Head of caudate nucleus (tissue), 42 donors: ENCODE data around the gene UIMC1.
A peak's percentile ranks its signal among the peaks of the same experiment; 100 is the strongest.

Experiments used
- DNase-seq, 42 donors: peaks; one replicate each; pipeline versions ENCODE4 v3.0.0 to v3.0.0-alpha.2; 2020 to 2021; ENCODE audit warnings: mixed read lengths in 7 of 42
- intact Hi-C: fragments of 100-400 bp; cut with DNase I; formaldehyde crosslinking; loops from one replicate; pipeline ENCODE4 v1.15.0; 2022

Gene UIMC1

DNA sequence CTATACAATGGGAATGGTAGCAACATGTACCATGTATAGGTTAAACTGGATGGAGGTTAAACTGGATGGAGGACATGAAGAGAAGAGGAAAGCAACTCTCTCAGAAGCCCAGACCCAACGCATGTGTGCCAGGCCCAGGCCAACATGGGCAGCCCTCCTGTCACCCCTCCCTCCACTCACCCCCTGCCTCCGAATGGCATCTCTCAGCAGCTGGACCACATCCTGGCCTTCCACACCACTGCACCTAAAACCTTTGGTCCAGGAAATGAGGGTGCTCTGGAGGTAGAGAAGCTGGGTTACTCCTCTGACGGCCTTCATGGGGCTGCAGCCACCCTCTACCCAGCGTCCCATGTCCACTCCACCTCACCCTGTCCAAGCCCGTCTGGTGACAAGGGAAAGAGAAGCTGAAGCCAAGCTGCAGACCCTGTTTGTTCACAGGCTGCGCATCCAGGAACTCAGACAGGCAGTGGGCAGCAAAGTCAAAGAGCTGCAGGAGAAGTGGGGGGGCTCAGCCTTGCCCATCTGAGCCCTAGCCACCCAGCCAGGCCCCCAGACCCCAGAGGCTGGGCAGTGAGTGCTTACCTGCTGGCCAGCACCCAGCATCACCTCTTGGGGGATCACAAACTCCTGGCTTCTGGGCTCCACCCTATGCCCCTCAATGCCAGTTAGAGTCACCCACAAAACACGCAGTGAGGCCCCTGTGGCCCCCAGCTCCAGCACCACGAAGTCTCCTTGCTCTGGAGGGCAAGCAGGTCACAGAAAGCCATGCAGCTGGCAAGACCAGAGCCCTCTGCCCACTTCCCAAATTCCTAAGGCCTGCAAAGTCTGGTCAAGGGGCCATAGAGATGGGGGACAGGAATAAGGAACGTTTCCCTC, 115.9 kb downstream of the UIMC1 start:
- DNase-seq, result peak in 2 of 42 donors; percentile 5 to 14
- intact Hi-C loops, result no loop called here

DNA sequence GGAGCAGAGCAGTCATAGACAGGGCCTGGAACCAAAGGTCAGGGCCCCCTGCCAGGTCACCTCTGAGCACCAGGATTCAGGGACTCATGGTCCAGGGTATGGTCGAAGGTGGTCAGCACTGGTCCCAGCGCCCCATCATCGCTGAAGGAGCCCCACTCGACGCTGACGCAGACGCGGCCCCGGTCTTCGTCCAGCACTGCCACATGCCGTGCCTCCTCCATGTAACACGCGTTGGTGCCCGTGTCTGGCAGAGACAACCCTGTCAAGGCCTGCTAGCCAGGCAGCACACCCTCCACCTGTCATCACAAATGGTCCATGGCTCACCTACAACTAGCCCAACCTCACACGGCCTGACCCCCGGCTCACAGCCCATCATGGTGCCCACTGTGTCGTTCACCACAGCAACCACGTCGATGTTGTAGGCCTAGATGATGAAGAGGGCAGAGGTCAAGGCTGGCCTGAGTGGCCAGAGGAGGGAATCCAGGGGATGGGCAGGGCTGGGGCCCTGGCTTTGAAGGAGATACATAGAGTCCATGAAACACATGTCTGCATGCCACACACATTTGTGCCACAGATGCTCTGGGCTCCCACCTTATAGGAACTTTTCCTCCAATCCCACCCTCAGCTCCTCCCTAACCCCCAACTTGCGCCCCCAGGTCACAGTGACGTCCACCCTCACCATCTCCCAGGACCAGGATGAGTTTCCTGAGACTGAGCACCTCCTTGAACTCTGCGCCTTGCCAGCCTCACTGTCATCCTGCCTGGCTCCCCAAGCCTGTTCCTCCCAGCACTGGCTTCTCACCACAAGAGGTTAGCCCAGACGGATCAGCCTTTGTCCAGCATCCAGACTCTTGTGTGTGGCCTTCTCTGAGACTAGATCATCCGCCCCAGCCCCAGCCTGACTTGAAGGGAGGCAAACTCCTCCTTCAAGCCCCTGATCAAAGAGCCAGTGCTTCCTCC, 117.0 kb downstream of the UIMC1 start:
- peak in 3 of 42 donors; percentile 9 to 25 (median 15) for DNase-seq
- intact Hi-C loops, result no loop called here

DNA sequence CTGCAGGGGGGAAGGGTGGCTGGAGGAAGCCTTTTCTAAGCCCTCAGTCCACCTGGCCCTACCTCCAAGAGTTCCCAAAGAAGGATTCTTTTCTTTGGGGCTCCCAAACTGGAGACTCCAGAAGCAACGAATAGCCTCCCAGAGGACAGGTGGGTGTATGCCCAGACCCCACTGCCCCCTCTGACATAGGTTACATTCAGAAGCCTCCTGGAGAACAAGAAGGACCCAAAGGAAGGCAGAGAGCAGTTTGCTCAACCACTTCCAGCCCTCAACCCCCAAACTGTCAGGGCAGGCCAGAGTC, 117.8 kb downstream of the UIMC1 start:
- intact Hi-C loops, result no loop called here
- peak in 2 of 42 donors; percentile 4 to 30 for DNase-seq

DNA sequence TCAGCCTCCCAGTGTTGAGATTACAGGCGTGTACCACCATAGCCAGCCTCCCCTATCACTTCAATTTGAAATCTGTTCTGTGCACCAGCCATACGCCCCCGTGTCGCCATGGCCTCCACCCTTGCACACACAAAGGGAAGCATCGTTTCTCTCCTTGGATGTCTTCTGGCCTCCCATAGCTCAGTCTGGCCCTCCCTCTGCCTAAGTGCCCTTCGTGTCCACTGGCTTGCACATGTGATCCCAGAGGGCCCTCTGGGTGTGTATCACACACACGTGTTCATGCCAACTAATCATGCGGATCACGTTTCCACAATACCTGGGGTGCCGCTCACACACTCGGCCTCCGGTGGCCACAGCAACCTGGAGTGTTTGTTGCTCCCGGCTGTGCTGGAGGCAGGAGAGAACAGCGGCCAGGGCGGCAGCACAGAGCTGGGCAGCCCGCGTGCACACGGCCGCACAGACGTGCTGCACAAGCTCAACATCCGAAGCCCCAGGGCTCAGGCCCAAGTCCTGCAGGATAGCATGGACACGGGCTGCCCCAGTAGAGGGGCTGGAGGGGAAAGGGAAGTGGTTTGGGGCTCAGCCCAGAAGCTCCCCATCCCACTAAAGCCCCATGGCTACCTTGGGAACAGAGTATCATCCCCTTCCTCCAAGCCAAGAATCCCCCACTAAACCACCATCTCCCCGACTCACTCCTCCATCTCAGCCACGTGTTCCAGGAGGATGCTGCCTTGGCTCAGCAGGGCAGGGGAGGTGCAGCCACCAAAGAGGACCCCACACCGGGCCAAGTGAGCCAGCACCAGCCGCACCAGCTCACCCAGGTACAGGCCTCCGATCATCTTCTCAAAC, 118.3 kb downstream of the UIMC1 start:
- peak in 4 of 42 donors; percentile 7 to 18 (median 13) for DNase-seq

DNA sequence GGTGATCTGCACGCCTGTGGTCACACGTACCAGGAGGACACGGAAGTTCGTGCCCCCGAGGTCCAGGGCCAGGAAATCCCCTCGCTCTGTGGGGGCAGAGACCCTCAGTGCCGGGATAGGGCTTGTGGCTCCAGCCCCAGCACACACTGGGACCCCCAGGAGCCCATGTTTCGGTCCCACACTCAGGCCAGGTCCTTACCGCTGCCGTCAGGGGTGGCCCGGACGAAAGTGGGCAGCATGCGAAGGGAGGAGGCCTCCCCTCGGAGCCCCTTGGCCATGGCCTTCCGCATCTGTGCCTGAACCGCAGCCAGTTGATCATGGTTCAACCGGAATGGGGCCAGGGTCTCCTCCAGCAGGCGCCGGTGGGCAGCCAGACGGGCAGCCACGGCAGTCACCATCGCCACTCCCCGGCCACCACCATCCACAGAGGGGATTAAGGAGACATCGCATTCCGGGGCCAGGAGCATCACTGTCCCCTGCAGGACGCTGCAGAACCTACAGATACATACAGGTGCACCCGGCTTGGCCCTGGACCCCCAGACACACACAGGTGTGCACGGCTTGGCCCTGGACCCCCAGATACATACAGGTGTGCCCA, 119.2 kb downstream of the UIMC1 start:
- DNase-seq, result peak in 4 of 42 donors; percentile 6 to 22 (median 16)
- intact Hi-C loops, result no loop called here

More for the DNA sequence above, 118.3 kb downstream of the UIMC1 start:
- intact Hi-C loops, result no loop called here

DNA sequence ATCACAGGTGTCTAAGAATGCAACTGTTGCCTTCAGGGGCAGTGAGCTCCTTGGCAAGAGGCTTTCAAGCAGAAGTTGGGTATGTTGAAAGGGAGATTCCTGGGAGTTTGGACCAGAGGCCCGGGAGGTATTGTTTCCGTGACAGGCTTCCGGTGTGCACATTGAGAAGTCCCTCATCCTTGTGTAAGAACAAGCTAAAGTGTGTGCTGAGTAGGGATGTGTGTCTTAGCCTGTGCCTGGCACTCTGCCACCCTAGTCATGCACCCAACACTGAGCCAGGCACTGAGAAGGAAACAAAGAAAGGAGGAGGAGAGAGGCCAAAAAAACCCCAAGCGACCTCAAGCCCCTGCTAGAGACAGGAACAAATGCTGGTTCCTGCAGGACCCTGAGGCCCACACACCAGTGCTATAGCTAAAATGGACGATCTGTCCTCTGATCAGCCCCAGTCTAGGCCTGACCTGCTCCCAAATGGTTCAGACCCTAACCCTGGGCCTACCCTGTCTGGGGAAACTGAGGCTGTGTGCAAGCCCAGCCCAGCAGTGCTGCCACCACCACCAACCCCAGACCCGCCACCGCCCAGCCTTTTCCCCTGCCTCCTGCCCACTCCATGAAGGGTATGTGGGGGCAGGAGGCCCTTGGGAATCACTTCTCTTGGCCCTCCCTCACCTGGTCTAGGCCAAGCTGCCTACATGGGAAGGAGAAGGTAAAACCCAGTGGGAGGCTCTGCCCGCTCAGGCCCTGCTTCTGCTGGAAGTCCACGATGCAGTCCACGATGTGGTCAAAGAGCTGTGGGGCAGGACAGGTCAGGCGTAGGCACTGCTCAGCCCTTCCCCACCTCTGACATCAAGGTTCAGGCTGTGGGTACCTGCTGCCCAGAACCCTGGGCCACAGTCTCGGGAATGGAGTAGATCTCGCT, 120.0 kb downstream of the UIMC1 start:
- intact Hi-C loops, result no loop called here
- peak in 3 of 42 donors; percentile 3 to 28 (median 25) for DNase-seq

DNA sequence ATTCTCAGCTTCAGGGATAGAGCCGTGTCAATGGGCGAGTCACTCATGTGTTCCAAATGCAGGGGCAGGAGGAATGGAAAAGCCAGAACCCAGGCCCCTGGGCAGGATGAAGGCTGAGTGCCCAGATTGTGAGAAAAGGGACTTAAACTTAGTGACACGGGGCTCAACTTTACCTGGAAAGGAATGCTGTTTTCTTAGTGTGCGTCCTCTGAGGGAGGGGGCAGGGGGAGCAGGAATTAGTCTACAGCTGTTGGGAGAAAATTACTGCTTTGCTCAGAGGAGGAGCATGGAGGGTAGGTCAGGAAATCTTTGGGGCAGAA, 122.0 kb downstream of the UIMC1 start:
- no peak for DNase-seq
- intact Hi-C loops, result no loop called here

DNA sequence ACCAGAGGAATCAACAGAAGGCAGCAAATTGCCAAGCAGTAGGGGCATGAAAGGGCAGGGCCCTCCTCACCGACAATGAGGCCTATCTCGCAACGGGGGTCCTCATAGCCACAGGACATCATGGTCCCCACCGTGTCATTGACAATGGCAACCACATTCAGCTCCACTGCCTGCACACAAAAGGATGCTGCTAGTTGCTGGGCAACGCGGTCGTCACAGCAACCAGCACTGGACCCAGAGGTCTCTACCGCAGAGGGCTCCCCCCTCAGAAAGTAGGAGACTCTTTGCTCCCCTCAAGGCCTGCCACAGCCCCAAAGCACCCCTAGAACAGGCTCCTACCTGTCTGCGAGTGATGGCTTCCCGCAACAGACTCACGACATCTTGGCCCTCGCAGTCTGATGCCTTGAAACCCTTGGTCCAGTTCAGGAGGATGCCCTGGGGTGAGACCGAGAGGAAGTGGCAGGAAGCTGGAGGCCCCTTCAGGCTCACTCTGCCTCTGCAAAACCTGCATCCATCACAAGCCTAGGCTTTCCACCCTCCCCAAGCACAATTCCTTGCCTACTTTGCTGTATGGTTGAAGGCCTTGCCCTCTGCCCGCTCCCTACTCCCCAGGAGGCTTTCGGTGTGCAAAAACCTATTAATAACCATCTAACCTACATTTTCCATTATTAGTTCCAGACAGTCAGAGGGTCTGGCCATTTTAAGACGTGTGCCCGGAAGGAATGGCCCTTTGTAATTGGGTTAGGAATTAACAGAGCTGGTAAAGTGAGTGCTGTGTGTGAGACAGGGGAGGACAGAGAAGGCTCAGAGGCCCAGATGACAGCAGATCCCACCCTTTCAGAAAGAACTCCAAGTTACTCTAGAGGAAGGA, 122.6 kb downstream of the UIMC1 start:
- intact Hi-C loops, result no loop called here
- no peak for DNase-seq

DNA sequence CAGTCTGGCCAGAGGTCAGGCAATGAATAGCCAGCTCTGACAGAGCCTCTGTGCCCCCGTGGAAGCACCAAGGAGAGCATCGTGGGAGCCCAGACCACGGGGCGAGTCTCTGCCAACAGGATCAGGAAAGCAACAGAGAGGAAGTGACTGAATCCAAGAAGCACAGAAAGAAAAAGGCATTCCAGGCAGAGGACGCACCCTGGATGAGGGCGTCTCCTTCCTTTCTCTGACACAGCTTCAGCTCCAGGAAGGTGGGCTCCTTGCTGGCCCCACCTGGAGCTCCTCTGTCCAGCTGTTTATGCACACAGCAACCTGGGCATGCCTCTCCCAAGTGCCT, 124.0 kb downstream of the UIMC1 start:
- DNase-seq, result no peak
- intact Hi-C loops, result no loop called here

DNA sequence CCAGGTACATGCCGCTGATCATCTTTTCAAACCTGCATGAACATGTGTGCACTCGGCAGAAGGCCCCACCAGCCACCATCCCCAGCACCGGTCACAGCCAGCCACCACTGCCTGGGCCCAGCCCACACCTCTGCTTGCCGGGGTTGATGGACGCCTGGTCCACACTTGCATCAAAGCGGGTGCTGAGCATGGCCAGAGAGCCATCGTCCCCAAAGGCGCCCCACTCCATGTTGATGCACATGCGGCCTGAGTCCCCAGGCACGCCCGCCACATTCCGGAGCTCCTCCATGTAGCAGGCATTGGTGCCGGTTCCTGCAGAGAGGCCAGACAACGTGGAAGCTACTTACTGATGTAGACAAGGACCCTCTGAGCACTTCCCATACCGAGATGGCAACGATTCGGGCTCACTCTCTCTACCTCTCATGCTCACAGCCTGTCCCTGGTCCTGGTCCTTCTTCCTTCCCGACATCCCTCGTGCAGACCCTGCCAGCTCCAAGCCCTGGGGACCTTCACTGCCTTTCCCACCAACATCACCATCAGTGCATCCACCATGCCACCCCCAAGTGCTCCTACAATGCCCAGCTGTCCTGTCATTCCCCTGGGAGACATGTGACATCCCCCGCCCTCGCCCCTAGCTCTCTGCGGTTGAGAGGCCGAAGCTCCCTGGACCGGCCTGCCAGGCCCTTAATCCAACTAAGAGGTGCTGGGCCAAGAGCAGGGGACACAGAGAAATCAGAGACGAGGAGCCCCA, 124.6 kb downstream of the UIMC1 start:
- intact Hi-C loops, result no loop called here
- no peak for DNase-seq

DNA sequence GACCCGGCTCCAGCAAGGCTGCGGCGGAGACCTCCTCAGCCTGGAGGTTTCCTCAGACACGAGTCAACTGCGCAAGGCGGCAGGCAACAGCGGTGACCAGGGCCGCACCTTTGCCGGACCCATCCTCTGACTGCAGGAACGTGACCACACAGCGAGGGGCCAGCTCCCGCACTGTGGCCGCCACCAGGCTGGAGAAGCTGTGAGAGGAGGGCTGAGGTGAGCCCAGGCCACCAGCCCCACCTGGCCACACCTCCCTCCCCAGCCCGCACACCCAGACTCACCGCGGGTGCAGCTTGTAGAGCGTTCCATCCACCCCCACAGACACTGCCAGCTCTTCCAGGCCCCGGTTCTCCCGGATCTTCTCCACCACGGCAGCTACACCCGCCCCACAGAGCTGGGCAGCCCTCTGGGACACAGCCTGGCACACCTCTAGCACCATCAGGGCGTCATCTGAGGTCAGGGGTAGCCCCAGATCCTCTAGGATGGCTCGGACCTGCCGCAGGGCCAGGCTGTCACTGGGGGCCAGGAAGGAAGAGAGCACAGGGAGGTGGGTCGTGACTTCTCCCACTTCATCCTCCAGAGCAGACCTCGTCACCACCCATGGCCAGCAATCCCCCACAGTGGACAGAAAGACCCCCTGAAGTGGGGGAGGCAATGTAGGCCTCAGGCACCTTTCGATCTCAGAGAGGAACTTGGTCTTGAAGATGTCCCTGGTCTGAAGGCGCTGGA, 125.4 kb downstream of the UIMC1 start:
- intact Hi-C loops, result no loop called here
- DNase-seq, result peak in 16 of 42 donors; percentile 26 to 70 (median 50)

DNA sequence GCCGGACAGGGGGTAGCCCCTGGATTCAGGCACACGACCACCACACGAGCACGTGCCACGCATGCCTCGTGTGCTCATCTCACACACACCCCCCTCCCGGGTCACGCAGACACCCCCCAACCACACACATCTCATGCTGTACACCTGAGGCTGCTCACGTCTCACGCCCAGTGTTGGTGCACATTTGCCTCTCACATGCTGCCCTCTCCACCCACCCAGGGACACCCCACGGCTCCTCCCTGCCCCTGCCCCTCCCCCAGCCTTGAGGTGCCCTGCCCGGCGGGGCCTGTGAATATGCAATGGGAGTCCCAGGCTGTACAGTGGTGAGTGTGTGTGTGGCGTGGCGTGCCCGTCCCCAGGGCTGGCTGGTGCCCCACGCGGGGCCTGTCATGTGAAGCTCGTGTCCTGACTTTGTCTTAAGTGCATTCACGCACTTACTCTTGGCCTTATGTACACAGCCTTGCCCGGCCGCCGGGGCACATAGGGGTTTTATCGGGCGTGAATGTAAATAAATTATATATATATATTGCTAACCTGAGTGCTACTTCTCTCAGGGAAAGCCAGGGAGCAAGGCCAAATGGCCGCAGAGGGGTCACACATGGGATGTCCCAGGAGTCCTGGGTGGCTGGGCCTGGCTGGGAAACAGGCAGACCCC, 126.1 kb downstream of the UIMC1 start:
- DNase-seq, result no peak
- intact Hi-C loops, result no loop called here

DNA sequence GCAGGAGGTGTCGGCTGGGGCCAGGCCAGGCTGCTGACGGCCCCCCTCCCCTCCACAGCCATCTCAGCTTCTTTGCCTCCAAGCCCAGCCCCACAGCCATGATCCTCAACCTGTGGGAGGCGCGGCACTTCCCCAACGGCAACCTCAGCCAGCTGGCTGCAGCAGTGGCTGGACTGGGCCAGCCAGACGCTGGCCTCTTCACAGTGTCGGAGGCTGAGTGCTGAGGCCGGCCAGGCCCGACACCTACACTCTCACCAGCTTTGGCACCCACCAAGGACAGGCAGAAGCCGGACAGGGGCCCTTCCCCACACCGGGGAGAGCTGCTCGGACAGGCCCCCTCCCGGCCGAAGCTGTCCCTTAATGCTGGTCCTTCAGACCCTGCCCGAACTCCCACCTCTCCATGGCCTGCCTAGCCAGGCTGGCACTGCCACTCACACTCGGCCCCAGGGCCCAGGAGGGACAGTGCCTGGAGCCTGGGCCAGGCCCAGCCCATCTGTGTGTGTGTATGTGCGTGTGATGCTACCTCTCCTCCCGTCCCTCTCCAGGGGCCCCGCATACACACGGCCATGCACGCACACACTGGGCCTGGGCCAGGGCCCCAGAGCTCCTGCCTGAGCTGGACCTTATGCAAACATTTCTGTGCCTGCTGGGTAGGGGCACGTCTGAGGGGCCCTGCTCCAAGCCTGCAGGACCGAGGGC, 126.8 kb downstream of the UIMC1 start:
- DNase-seq, result no peak
- intact Hi-C loops, result no loop called here

DNA sequence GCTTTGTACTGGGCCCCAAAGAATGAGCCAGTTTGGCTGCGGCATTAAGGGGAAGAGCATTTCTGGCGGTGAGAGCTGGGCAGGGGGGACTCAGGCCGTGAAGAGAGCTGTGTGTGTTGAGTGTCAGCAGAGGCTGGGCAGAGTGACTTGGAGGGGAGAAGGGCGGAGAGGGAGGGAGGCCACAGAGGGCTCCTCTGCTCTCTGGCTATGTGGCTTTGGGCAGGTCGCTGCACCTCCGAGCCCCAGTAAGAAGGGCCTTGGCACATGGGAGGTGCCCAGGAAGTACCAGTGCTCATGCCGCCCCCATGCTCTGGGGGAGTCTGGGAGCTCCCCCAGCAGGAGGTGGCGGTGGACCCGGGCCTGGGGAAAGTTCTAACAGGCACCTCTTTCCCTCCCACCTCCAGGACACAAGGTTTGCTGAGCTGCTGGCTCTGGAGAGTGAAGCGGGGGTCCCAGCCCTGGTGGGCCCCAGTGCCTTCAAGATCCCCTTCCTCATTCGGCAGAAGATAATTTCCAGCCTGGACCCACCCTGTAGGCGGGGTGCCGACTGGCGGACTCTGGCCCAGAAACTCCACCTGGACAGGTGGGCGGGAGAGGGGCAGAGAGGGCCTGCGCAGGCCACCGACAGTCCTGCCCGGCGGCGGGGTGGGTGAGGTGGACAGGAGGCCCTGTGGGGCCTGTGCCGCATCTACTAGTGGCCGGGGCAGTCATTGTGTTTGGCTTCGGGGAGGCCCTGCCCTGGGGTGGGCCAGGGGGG, 127.5 kb downstream of the UIMC1 start:
- intact Hi-C loops, result no loop called here

More for the DNA sequence above, 127.5 kb downstream of the UIMC1 start:
- DNase-seq, result no peak
